ENCODE results near the gene GEMIN2.
"Not testable (repeated sequence)": the region's sequence is repeated elsewhere in the genome, so short reads cannot be mapped to it uniquely, and the experiment has no call there.

GEMIN2 gene

GRCh38 chr14:39145266-39145966 lies 31.3 kb downstream of the GEMIN2 start:
- DNase-seq (ENCODE audit: low read depth, low spot score) = no peak
- Histone ChIP-seq H3K4me1 (ENCODE audit: insufficient read depth, insufficient read length) (peaks cover under 1% of the 10 kb centered on the region), H3K9me3 (ENCODE audit: insufficient read depth, low read length) (peaks cover 16% of the 10 kb centered on the region; the same call in 1 of the 2 replicates), H3K9ac (ENCODE audit: insufficient read length, low read depth) (no peak overlapping the region), H3K27me3 (ENCODE audit: insufficient read depth, insufficient read length) (no peaks in the 10 kb centered on the region), H3K4me3 (ENCODE audit: insufficient read length, low read depth) (no peak overlapping the region), H3K36me3 (ENCODE audit: insufficient read depth, insufficient read length, low read length) (peaks cover 14% of the 10 kb centered on the region)
- TF ChIP-seq YY1 (IDR thresholded peaks at IDR 0.05; ENCODE audit: insufficient read depth, insufficient read length) (no peak), SUZ12 (IDR thresholded peaks at IDR 0.05; ENCODE audit: extremely low read depth, insufficient read depth, insufficient read length) (no peak), ZNF274 (IDR thresholded peaks at IDR 0.05; ENCODE audit: low read depth, low read length) (no peak)

GRCh38 chr14:39154594-39155189 lies 40.6 kb downstream of the GEMIN2 start:
- H3K36me3 ChIP-seq (ENCODE audit: insufficient read depth, insufficient read length, low read length) = peaks cover 34% of the 10 kb centered on the region
- no peaks in the 10 kb centered on the region for H3K9me3 ChIP-seq (ENCODE audit: insufficient read depth, low read length)
- no peak overlapping the region for H3K9ac ChIP-seq (ENCODE audit: insufficient read length, low read depth)
- no peak overlapping the region for H3K4me3 ChIP-seq (ENCODE audit: insufficient read length, low read depth)
- TF ChIP-seq SUZ12 (IDR thresholded peaks at IDR 0.05; ENCODE audit: extremely low read depth, insufficient read depth, insufficient read length) = no peak
- DNase-seq (ENCODE audit: low read depth, low spot score) = no peak
- H3K27me3 ChIP-seq (ENCODE audit: insufficient read depth, insufficient read length) = no peaks in the 10 kb centered on the region
- H3K4me1 ChIP-seq (ENCODE audit: insufficient read depth, insufficient read length) = no peaks in the 10 kb centered on the region

DNA sequence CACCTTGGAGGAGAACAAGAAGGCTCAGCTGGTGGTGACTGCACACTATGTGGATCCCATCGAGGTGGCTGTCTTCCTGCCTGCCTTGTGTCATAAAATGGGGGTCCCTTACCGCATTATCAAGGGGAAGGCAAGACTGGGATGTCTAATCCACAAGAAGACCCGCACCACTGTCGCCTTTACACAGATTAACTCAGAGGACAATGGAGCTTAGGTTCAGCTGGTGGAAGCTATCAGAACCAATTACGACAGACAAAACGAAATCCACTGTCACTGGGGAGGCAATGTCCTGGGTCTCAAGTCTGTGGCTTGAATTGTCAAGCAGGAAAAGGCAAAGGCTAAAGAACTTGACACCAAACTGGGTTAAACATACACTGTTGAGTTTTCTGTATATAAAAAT lies 43.4 kb downstream of the GEMIN2 start:
- Histone ChIP-seq H3K4me1 (ENCODE audit: insufficient read depth, insufficient read length) (no peaks in the 10 kb centered on the region), H3K9ac (ENCODE audit: insufficient read length, low read depth) (no peak overlapping the region), H3K36me3 (ENCODE audit: insufficient read depth, insufficient read length, low read length) (peaks cover 36% of the 10 kb centered on the region), H3K27me3 (ENCODE audit: insufficient read depth, insufficient read length) (no peaks in the 10 kb centered on the region), H3K9me3 (ENCODE audit: insufficient read depth, low read length) (no peaks in the 10 kb centered on the region), H3K4me3 (ENCODE audit: insufficient read length, low read depth) (no peak overlapping the region)
- no peak for DNase-seq (ENCODE audit: low read depth, low spot score)
- TF ChIP-seq SUZ12 (IDR thresholded peaks at IDR 0.05; ENCODE audit: extremely low read depth, insufficient read depth, insufficient read length) (no peak), ZNF274 (IDR thresholded peaks at IDR 0.05; ENCODE audit: low read depth, low read length) (no peak), YY1 (IDR thresholded peaks at IDR 0.05; ENCODE audit: insufficient read depth, insufficient read length) (no peak)

DNA sequence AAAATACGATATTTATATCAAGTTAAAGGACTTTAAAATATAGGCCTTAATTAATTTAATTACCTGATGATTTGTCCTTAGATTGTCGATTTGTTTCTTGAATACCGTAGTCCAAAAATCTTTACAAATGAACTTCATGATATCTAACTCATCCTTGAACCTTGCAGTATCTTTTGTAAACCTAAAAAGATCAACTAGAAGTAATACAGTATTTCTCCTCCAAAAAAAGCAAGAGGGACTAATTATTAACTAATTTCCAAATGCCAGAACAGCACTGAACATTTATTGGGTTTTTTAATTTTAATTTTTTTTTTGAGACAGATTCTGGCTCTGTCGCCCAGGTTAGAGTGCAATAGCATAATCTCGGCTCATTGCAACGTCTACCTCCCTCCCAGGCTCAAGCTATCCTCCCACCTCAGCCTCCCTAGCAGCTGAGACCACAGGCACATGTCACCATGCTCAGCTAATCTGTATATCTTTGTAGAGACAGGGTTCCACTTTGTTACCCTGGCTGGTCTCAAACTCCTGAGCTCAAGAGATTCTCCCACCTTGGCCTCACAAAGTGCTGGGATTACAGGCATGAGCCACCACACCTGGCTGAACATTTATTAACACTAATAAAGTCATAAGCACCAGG lies 44.2 kb downstream of the GEMIN2 start:
- peaks cover 39% of the 10 kb centered on the region for H3K36me3 ChIP-seq (ENCODE audit: insufficient read depth, insufficient read length, low read length)
- TF ChIP-seq ZNF274 (IDR thresholded peaks at IDR 0.05; ENCODE audit: low read depth, low read length) (no peak), YY1 (IDR thresholded peaks at IDR 0.05; ENCODE audit: insufficient read depth, insufficient read length) (no peak), SUZ12 (IDR thresholded peaks at IDR 0.05; ENCODE audit: extremely low read depth, insufficient read depth, insufficient read length) (no peak)
- no peaks in the 10 kb centered on the region for H3K4me1 ChIP-seq (ENCODE audit: insufficient read depth, insufficient read length)

DNA sequence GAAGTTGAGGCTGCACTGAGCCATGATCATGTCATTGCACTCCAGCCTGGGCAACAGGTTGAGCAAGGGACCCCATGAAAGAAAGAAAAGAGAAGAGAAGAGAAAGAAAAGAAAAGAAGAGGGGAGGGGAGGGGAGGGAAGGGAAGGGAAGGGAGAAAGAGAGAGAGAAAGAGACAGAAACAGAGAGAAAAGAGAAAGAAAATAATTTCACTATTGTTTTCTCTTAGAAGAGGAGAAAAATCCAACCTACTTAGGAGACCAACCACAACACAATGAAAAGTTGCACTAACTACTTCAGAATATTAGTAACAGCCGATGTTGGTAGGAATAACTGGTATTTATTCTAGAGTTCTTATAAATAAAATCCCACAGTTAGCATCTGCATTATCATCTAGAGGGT lies 46.4 kb downstream of the GEMIN2 start:
- Histone ChIP-seq H3K9me3 (ENCODE audit: insufficient read depth, low read length) (no peaks in the 10 kb centered on the region), H3K4me3 (ENCODE audit: insufficient read length, low read depth) (no peak overlapping the region), H3K27me3 (ENCODE audit: insufficient read depth, insufficient read length) (no peaks in the 10 kb centered on the region), H3K9ac (ENCODE audit: insufficient read length, low read depth) (no peak overlapping the region), H3K4me1 (ENCODE audit: insufficient read depth, insufficient read length) (no peaks in the 10 kb centered on the region), H3K36me3 (ENCODE audit: insufficient read depth, insufficient read length, low read length) (peaks cover 35% of the 10 kb centered on the region)
- TF ChIP-seq SUZ12 (IDR thresholded peaks at IDR 0.05; ENCODE audit: extremely low read depth, insufficient read depth, insufficient read length) (no peak), YY1 (IDR thresholded peaks at IDR 0.05; ENCODE audit: insufficient read depth, insufficient read length) (no peak), ZNF274 (IDR thresholded peaks at IDR 0.05; ENCODE audit: low read depth, low read length) (no peak)
- no peak for DNase-seq (ENCODE audit: low read depth, low spot score)

More for the DNA sequence above, 44.2 kb downstream of the GEMIN2 start:
- no peak for DNase-seq (ENCODE audit: low read depth, low spot score)
- Histone ChIP-seq H3K4me3 (ENCODE audit: insufficient read length, low read depth) (no peak overlapping the region), H3K9ac (ENCODE audit: insufficient read length, low read depth) (no peak overlapping the region), H3K9me3 (ENCODE audit: insufficient read depth, low read length) (no peaks in the 10 kb centered on the region), H3K27me3 (ENCODE audit: insufficient read depth, insufficient read length) (no peaks in the 10 kb centered on the region)

- not testable (repeated sequence) for H3K4me3 ChIP-seq (ENCODE audit: insufficient read length, low read depth); H3K9ac ChIP-seq (ENCODE audit: insufficient read length, low read depth); H3K9me3 ChIP-seq (ENCODE audit: insufficient read depth, low read length); DNase-seq (ENCODE audit: low read depth, low spot score); H3K4me1 ChIP-seq (ENCODE audit: insufficient read depth, insufficient read length); H3K27me3 ChIP-seq (ENCODE audit: insufficient read depth, insufficient read length)
- peaks cover 10% of the 10 kb centered on the region for H3K36me3 ChIP-seq (ENCODE audit: insufficient read depth, insufficient read length, low read length)
Observed at GRCh38 chr14:39167797-39168320, 53.7 kb downstream of the GEMIN2 start.

GRCh38 chr14:39168591-39168990 lies 54.5 kb downstream of the GEMIN2 start:
- no peaks in the 10 kb centered on the region for H3K9me3 ChIP-seq (ENCODE audit: insufficient read depth, low read length)
- peaks cover 9% of the 10 kb centered on the region for H3K36me3 ChIP-seq (ENCODE audit: insufficient read depth, insufficient read length, low read length)
- TF ChIP-seq YY1 (IDR thresholded peaks at IDR 0.05; ENCODE audit: insufficient read depth, insufficient read length) (no peak), ZNF274 (IDR thresholded peaks at IDR 0.05; ENCODE audit: low read depth, low read length) (no peak), SUZ12 (IDR thresholded peaks at IDR 0.05; ENCODE audit: extremely low read depth, insufficient read depth, insufficient read length) (no peak)
- H3K4me1 ChIP-seq (ENCODE audit: insufficient read depth, insufficient read length) = no peaks in the 10 kb centered on the region
- no peak for DNase-seq (ENCODE audit: low read depth, low spot score)
- no peaks in the 10 kb centered on the region for H3K27me3 ChIP-seq (ENCODE audit: insufficient read depth, insufficient read length)
- H3K4me3 ChIP-seq (ENCODE audit: insufficient read length, low read depth) = no peak overlapping the region
- H3K9ac ChIP-seq (ENCODE audit: insufficient read length, low read depth) = no peak overlapping the region
